Stomach (tissue), 19 donors: ENCODE measurements around the gene ANO5. TPM values are rescaled to one million over a fixed set of nuclear protein-coding genes. Genes with fewer than 3 reads are reported as not detected.

ENCODE experiments used
- DNase-seq, 2 donors: peaks; one replicate each; pipeline versions ENCODE4 v3.0.0 to v3.0.0-alpha.2; 2013 to 2019
- H3K27ac ChIP-seq, 5 donors: fragments of 200-600 bp in 4 of 5; sonication (generic) in 4 of 5; one replicate each; pipeline ENCODE4 v1.5.1; 2013 to 2019; ENCODE audit warnings: mild to moderate bottlenecking in 1 of 5, moderate library complexity in 1 of 5
- H3K27me3 ChIP-seq, 3 donors: fragments of 200-600 bp; sonication (generic); one replicate each; pipeline ENCODE4 v1.5.1; 2017 to 2019; ENCODE audit warnings: mixed run types in 1 of 3
- H3K36me3 ChIP-seq, 4 donors: fragments of 200-600 bp; sonication (generic); 1 replicate in 3 of 4; 2 replicates in 1 of 4; pipeline ENCODE4 v1.5.1; 2016 to 2019
- H3K4me1 ChIP-seq, 4 donors: fragments of 200-600 bp; sonication (generic); one replicate each; pipeline ENCODE4 v1.5.1; 2016 to 2019
- H3K4me3 ChIP-seq, 4 donors: fragments of 200-600 bp; sonication (generic) in 3 of 4; one replicate each; pipeline ENCODE4 v1.5.1; 2016 to 2019; ENCODE audit warnings: mild to moderate bottlenecking in 1 of 4
- H3K9me3 ChIP-seq, 4 donors: fragments of 200-600 bp; sonication (generic); one replicate each; pipeline ENCODE4 v1.5.1; 2016 to 2019
- CTCF ChIP-seq, 7 experiments: fragments of 450-650 bp in 4 of 7; fragments of 200-600 bp in 3 of 7; sonication (generic) in 3 of 7; IDR thresholded peaks; one replicate each; pipeline ENCODE4 v1.5.1; 2016 to 2019; ENCODE audit warnings: antibody characterized with exemption in 7 of 7, control low read depth in 2 of 7, mild to moderate bottlenecking in 1 of 7
- EP300 ChIP-seq: sonication (generic); formaldehyde crosslinking; IDR thresholded peaks from one replicate; pipeline ENCODE4 v1.6.1; 2017; ENCODE audit warnings: antibody characterized with exemption
- POLR2A ChIP-seq, 4 donors: fragments of 450-650 bp; IDR thresholded peaks; one replicate each; pipeline ENCODE4 v1.6.1; 2016; ENCODE audit warnings: antibody characterized with exemption in 4 of 4, control low read depth in 2 of 4, mild to moderate bottlenecking in 1 of 4, moderate library complexity in 1 of 4
- POLR2AphosphoS5 ChIP-seq, 3 donors: sonication (generic); formaldehyde crosslinking; IDR thresholded peaks; one replicate each; pipeline ENCODE4 v1.6.1; 2016; ENCODE audit warnings: antibody characterized with exemption in 3 of 3
- WGBS, 5 donors: extraction: QIAGEN DNeasy Blood & Tissue Kit in 3 of 5; methylation state at CpG; one replicate each; pipeline versions ENCODE4 v1.1.5 to v1.1.7; 2013 to 2018; 5-methylcytosine and 5-hydroxymethylcytosine counted together
- intact Hi-C: fragments of 100-400 bp; cut with DNase I; formaldehyde crosslinking; loops from one replicate; pipeline ENCODE4 v1.15.1; 2023; ENCODE audit warnings: low total_unique reads
- long read RNA-seq, 10 donors: transcript quantifications; one replicate each; lab custom pipeline, GENCODE V29; 2026
- polyA plus RNA-seq, 3 donors: library from polyadenylated mRNA; stranded (reverse); fragments of 200-250 nt; gene quantifications; one replicate each; pipeline ENCODE4 v1.2.3, GENCODE V29; 2013
- total RNA-seq, 5 donors: library from RNA; depleted of rRNA; stranded (reverse); fragments of >200 nt; gene quantifications; one replicate each; pipeline versions ENCODE4 v1.1.0 to v1.2.3, GENCODE V29; 2014 to 2016
- donor health status: healthy with polysubstance abuse.
- donor health status: Bipolar disorder and iron deficiency.
- donor health status: healthy.

Gene ANO5, protein sequence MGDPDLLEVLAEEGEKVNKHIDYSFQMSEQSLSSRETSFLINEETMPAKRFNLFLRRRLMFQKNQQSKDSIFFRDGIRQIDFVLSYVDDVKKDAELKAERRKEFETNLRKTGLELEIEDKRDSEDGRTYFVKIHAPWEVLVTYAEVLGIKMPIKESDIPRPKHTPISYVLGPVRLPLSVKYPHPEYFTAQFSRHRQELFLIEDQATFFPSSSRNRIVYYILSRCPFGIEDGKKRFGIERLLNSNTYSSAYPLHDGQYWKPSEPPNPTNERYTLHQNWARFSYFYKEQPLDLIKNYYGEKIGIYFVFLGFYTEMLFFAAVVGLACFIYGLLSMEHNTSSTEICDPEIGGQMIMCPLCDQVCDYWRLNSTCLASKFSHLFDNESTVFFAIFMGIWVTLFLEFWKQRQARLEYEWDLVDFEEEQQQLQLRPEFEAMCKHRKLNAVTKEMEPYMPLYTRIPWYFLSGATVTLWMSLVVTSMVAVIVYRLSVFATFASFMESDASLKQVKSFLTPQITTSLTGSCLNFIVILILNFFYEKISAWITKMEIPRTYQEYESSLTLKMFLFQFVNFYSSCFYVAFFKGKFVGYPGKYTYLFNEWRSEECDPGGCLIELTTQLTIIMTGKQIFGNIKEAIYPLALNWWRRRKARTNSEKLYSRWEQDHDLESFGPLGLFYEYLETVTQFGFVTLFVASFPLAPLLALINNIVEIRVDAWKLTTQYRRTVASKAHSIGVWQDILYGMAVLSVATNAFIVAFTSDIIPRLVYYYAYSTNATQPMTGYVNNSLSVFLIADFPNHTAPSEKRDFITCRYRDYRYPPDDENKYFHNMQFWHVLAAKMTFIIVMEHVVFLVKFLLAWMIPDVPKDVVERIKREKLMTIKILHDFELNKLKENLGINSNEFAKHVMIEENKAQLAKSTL
- total RNA-seq (10 to 100 TPM in 2 of 5 donors, 1 to 10 TPM in 3; 1.7 to 14.1 (median 6.8) TPM), polyA plus RNA-seq (1 to 10 TPM in 1 of 3 donors, under 1 TPM in 2; 0.62 to 1.3 (median 0.92) TPM)
- long read RNA-seq, donor 1, result 0 reads
- long read RNA-seq, donor 2, result 0 reads
- long read RNA-seq, donor 3, result 0 reads
- long read RNA-seq, donor 4, result 0 reads
- long read RNA-seq, donor 5, result 0 reads
- long read RNA-seq, donor 6, partial matches to known transcripts, result 11 of 11 reads
- long read RNA-seq, donor 6, other reads (novel, unspliced or antisense), result 0 of 11 reads
- long read RNA-seq, donor 7, result 0 reads
- long read RNA-seq, donor 8, result 0 reads
- long read RNA-seq, donor 9, result 0 reads
- long read RNA-seq, donor 10, result 0 reads

DNA sequence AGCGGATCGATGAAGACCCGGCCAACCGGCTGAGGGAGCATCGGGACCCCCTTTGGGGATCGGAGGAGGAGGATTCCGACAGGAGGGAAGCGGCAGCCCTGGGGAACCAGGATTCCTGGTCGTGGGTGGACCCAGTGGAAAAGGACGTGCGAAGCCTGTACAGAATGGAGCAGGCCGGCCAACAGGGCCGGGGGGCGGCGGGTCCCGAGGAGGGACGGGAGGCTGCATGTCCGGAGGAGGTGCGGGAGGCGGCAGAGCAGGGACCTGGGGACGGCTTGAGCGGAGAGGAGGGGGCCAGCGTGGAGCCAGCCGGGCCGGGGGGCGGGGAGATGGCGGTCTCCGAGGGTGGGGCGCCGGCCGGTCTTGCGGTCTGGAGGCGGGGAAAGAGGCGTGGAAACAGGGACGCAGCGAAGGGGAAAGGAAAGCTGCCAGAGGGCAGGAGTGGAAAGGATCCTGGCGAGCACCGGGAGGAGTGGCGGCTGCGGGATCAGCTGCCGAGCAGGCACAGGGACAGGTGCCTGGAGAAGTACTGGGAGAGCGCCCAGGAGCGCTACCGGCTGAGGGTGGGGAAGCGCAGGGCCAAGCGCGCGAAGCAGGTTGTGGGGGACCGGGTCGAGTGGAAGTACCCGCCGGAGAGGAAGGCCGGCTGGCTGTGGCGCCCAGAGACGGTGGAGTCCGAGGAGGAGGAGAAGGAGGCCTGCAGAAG, at the start of gene ANO5:
TSS of gene ANO5 (plus strand) at position 444 of the 706 bp plus-strand sequence. CDS start 408 bp downstream, outside the sequence.
- WGBS, 5 donors, result 1 to 4% (median 2%) methylated on average over 52 to 56 of the region's 56 CpGs
- H3K4me1 ChIP-seq, result peaks cover 4 to 34% (median 28%) of the 10 kb centered on the region in 4 donors

DNA sequence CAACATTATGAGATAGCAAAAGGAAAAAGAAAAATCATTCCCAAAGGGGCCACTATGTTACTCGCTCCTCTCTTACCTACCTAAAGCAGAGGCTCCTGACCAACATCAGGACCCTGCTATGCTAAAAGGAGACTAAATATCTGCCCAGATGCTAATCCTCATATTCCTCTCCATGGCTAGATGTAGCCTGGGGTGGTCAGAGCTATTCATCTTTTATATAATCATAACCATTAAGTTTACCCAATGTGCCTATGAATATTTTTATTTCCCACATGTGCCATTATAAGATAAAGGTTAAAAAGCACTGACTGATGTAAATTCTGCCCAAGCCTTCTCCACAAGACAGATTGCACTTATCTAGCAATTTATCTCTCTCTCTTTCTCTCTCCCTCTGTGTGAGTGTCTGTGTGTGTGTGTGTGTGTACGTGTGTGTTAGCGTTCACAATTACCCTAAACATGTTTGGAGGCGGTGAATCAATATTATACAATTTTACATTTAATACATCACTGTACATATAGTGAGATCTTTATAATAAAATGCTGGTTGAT, 41.2 kb upstream of the ANO5 start:
- intact Hi-C loops, result no loop called here
- Histone ChIP-seq H3K4me3 (no peak overlapping the region), H3K36me3 (no peaks in the 10 kb centered on the region), H3K4me1 (peaks cover 0 to 5% (median 2%) of the 10 kb centered on the region in 4 donors), H3K9me3 (no peaks in the 10 kb centered on the region), H3K27ac (no peak overlapping the region), H3K27me3 (no peaks in the 10 kb centered on the region)
- TF ChIP-seq POLR2A (IDR thresholded peaks at IDR 0.05), result no peak
- TF ChIP-seq EP300, result no peak
- no peak for TF ChIP-seq POLR2AphosphoS5 (IDR thresholded peaks at IDR 0.05)
- no peak for TF ChIP-seq CTCF (IDR thresholded peaks at IDR 0.05)
- 89 to 97% (median 93%) methylated on average over 4 of the region's 4 CpGs for WGBS, 5 donors
- no peak for DNase-seq

More for the DNA sequence above, at the start of gene ANO5:
- Histone ChIP-seq H3K36me3 (no peaks in the 10 kb centered on the region), H3K9me3 (no peaks in the 10 kb centered on the region), H3K27me3 (peaks cover 0 to 17% (median 0%) of the 10 kb centered on the region in 3 donors), H3K4me3 (peak within 1 kb of the TSS; percentile 64 to 94 (median 76)), H3K27ac (peak within 1 kb of the TSS; percentile 65 to 86 (median 71))
- DNase-seq, result peak; percentile 78 to 87
- peak in 2 of 3 donors; percentile 6 to 48 for TF ChIP-seq POLR2AphosphoS5 (IDR thresholded peaks at IDR 0.05)
- TF ChIP-seq POLR2A (IDR thresholded peaks at IDR 0.05), result no peak
- intact Hi-C loops, result no loop called here

DNA sequence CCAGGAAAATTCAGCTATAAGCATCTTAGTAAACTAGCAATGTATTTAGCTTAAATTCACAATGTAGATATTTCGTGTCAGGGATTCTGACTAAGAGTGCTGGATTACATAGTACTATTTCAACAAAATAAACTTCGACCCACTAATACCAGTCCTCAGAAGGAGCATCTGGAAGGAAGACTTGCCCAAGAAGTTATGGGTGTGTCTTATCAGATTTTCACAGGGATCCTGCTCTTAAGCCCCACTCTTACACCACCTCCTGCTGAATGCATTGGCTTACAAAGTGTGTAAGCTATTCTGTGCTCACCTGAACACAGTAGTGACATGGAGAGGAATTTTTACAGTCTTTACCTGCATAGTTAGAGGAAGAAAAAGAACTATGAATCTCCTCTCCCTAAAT, 35.4 kb upstream of the ANO5 start:
- 72 to 81% (median 75%) methylated on average over 2 of the region's 2 CpGs for WGBS, 5 donors

More for the DNA sequence above, 35.4 kb upstream of the ANO5 start:
- intact Hi-C loops, result no loop called here
- no peaks in the 10 kb centered on the region for H3K27me3 ChIP-seq
- H3K9me3 ChIP-seq, result no peaks in the 10 kb centered on the region
- H3K4me3 ChIP-seq, result no peak overlapping the region
- H3K36me3 ChIP-seq, result no peaks in the 10 kb centered on the region
- no peak overlapping the region for H3K27ac ChIP-seq
- H3K4me1 ChIP-seq, result peaks cover 0 to 5% (median 0%) of the 10 kb centered on the region in 4 donors
- DNase-seq, result no peak
- TF ChIP-seq EP300 (no peak), POLR2AphosphoS5 (IDR thresholded peaks at IDR 0.05) (no peak), CTCF (IDR thresholded peaks at IDR 0.05) (no peak), POLR2A (IDR thresholded peaks at IDR 0.05) (no peak)
